ENCODE measurements around the gene LZTR1. TPM values are rescaled to one million over a fixed set of nuclear protein-coding genes. Genes with fewer than 3 reads are reported as not detected.

Gene LZTR1
- total and polyA plus RNA-seq, 4 donors = 7.9 to 32.5 (median 13.2) TPM

DNA sequence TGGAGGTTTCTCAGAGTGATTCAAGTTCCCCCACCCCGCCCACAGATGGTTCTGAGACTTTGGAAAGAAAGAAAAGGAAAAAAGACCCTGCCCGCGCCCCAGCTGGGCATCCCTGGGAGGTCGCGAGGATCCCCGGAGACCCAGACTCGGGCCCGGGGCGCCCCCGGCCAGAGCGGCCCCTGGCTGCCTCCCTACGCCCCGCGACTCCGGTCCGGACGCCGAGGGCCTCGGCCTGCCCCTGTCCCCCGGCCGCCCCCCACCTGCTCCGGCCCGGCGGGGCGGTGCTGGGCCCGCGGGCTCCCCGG lies 17.3 kb upstream of the LZTR1 start:
- WGBS = 7% methylated on average over 28 of the region's 28 CpGs
- H3K4me3 ChIP-seq (ENCODE audit: low read depth in 1 of 3, low read length in 3 of 3) = peak overlapping the region in 1 of 3 donors; percentile 46
- no peaks in the 10 kb centered on the region for H3K27me3 ChIP-seq (ENCODE audit: control insufficient read depth in 4 of 4, insufficient read depth in 4 of 4, low read length in 3 of 4)
- no peaks in the 10 kb centered on the region for H3K36me3 ChIP-seq (ENCODE audit: control insufficient read depth in 4 of 4, insufficient read depth in 3 of 4, low read depth in 1 of 4, low read length in 3 of 4)
- H3K27ac ChIP-seq (ENCODE audit: low read depth in 1 of 2, low read length in 2 of 2) = no peak overlapping the region
- H3K9ac ChIP-seq (ENCODE audit: low read depth in 1 of 2, low read length in 2 of 2) = no peak overlapping the region
- H3K9me3 ChIP-seq (ENCODE audit: control insufficient read depth in 4 of 4, low read length in 3 of 4) = no peaks in the 10 kb centered on the region
- no peak for DNase-seq (ENCODE audit: low spot score)
- H3K4me1 ChIP-seq (ENCODE audit: control insufficient read depth in 4 of 4, insufficient read depth in 4 of 4, low read length in 3 of 4) = peaks cover 3 to 13% (median 6%) of the 10 kb centered on the region in 4 donors
- TF ChIP-seq, protein P1, sequence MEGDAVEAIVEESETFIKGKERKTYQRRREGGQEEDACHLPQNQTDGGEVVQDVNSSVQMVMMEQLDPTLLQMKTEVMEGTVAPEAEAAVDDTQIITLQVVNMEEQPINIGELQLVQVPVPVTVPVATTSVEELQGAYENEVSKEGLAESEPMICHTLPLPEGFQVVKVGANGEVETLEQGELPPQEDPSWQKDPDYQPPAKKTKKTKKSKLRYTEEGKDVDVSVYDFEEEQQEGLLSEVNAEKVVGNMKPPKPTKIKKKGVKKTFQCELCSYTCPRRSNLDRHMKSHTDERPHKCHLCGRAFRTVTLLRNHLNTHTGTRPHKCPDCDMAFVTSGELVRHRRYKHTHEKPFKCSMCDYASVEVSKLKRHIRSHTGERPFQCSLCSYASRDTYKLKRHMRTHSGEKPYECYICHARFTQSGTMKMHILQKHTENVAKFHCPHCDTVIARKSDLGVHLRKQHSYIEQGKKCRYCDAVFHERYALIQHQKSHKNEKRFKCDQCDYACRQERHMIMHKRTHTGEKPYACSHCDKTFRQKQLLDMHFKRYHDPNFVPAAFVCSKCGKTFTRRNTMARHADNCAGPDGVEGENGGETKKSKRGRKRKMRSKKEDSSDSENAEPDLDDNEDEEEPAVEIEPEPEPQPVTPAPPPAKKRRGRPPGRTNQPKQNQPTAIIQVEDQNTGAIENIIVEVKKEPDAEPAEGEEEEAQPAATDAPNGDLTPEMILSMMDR (IDR thresholded peaks at IDR 0.05; ENCODE audit: low read depth, low read length, missing input control) = no peak
- no peak for TF ChIP-seq SP1 (IDR thresholded peaks at IDR 0.05)
- TF ChIP-seq YY1 (IDR thresholded peaks at IDR 0.05) = no peak
- no peak for TF ChIP-seq HNF4G (IDR thresholded peaks at IDR 0.05)
- no peak for TF ChIP-seq RAD21 (IDR thresholded peaks at IDR 0.05)
- TF ChIP-seq, protein P2, sequence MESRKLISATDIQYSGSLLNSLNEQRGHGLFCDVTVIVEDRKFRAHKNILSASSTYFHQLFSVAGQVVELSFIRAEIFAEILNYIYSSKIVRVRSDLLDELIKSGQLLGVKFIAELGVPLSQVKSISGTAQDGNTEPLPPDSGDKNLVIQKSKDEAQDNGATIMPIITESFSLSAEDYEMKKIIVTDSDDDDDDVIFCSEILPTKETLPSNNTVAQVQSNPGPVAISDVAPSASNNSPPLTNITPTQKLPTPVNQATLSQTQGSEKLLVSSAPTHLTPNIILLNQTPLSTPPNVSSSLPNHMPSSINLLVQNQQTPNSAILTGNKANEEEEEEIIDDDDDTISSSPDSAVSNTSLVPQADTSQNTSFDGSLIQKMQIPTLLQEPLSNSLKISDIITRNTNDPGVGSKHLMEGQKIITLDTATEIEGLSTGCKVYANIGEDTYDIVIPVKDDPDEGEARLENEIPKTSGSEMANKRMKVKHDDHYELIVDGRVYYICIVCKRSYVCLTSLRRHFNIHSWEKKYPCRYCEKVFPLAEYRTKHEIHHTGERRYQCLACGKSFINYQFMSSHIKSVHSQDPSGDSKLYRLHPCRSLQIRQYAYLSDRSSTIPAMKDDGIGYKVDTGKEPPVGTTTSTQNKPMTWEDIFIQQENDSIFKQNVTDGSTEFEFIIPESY (IDR thresholded peaks at IDR 0.05) = no peak
- TF ChIP-seq FOXA2 (IDR thresholded peaks at IDR 0.05) = no peak
- no peak for TF ChIP-seq FOXA1 (IDR thresholded peaks at IDR 0.05)
- TF ChIP-seq GABPA (IDR thresholded peaks at IDR 0.05 in 1 of 2, conservative IDR thresholded peaks at IDR 0.05 in 1 of 2) = no peak
- TF ChIP-seq NR2F2 (IDR thresholded peaks at IDR 0.05) = no peak
- no peak for TF ChIP-seq HNF4A (conservative IDR thresholded peaks at IDR 0.05)

DNA sequence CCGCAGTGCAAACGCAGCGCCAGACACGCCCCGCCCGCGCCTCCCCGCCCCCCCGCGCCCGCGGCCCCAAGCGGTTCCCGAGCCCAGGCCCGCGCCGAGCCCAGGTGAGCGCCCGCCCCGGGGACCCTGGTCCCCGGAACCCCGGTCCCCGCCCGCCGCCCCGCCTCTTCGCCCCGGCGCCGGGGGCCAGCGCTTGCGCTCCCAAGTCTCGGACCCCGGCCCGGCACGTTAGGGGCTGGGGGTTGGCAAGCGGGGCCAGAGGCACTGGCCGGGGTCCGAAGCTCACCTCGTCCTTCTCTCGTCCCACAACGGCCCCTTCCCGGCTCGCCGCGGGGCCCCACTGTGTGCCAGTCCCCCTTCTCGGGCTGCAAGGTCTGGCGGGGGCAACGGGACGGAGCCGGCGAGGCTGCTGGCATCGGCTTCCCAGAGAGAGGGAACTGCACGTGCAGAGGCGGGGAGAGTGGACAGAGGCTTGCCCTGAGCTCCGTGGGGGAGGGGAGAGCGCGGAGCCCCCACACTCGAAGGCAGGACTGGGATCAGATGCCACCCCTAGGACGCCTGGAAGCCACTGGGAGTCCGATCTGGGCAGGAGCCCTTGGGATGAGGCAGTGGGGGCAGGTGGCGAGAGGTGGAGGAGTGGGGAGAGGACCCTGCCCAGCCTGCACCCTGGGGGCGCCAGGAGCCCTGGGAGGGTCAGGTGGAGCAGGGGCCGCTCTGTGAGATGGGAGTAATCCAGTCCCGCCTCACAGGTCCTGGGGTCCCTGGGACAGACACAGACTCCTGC lies 16.8 kb upstream of the LZTR1 start:
- H3K9me3 ChIP-seq (ENCODE audit: control insufficient read depth in 4 of 4, low read length in 3 of 4) = no peaks in the 10 kb centered on the region
- no peaks in the 10 kb centered on the region for H3K36me3 ChIP-seq (ENCODE audit: control insufficient read depth in 4 of 4, insufficient read depth in 3 of 4, low read depth in 1 of 4, low read length in 3 of 4)
- no peak overlapping the region for H3K27ac ChIP-seq (ENCODE audit: low read depth in 1 of 2, low read length in 2 of 2)
- H3K27me3 ChIP-seq (ENCODE audit: control insufficient read depth in 4 of 4, insufficient read depth in 4 of 4, low read length in 3 of 4) = no peaks in the 10 kb centered on the region
- H3K4me3 ChIP-seq (ENCODE audit: low read depth in 1 of 3, low read length in 3 of 3) = peak overlapping the region in 1 of 3 donors; percentile 46
- no peak overlapping the region for H3K9ac ChIP-seq (ENCODE audit: low read depth in 1 of 2, low read length in 2 of 2)
- no peak for DNase-seq (ENCODE audit: low spot score)
- 10% methylated on average over 65 of the region's 65 CpGs for WGBS
- peaks cover 3 to 13% (median 6%) of the 10 kb centered on the region in 4 donors for H3K4me1 ChIP-seq (ENCODE audit: control insufficient read depth in 4 of 4, insufficient read depth in 4 of 4, low read length in 3 of 4)
- no peak for TF ChIP-seq JUND (IDR thresholded peaks at IDR 0.05)
- TF ChIP-seq, protein P3, sequence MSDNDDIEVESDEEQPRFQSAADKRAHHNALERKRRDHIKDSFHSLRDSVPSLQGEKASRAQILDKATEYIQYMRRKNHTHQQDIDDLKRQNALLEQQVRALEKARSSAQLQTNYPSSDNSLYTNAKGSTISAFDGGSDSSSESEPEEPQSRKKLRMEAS (IDR thresholded peaks at IDR 0.05) = no peak
- TF ChIP-seq, protein P4, sequence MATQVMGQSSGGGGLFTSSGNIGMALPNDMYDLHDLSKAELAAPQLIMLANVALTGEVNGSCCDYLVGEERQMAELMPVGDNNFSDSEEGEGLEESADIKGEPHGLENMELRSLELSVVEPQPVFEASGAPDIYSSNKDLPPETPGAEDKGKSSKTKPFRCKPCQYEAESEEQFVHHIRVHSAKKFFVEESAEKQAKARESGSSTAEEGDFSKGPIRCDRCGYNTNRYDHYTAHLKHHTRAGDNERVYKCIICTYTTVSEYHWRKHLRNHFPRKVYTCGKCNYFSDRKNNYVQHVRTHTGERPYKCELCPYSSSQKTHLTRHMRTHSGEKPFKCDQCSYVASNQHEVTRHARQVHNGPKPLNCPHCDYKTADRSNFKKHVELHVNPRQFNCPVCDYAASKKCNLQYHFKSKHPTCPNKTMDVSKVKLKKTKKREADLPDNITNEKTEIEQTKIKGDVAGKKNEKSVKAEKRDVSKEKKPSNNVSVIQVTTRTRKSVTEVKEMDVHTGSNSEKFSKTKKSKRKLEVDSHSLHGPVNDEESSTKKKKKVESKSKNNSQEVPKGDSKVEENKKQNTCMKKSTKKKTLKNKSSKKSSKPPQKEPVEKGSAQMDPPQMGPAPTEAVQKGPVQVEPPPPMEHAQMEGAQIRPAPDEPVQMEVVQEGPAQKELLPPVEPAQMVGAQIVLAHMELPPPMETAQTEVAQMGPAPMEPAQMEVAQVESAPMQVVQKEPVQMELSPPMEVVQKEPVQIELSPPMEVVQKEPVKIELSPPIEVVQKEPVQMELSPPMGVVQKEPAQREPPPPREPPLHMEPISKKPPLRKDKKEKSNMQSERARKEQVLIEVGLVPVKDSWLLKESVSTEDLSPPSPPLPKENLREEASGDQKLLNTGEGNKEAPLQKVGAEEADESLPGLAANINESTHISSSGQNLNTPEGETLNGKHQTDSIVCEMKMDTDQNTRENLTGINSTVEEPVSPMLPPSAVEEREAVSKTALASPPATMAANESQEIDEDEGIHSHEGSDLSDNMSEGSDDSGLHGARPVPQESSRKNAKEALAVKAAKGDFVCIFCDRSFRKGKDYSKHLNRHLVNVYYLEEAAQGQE (IDR thresholded peaks at IDR 0.05) = no peak
- TF ChIP-seq, protein P2 (IDR thresholded peaks at IDR 0.05) = no peak
- TF ChIP-seq, protein P5, sequence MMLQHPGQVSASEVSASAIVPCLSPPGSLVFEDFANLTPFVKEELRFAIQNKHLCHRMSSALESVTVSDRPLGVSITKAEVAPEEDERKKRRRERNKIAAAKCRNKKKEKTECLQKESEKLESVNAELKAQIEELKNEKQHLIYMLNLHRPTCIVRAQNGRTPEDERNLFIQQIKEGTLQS (IDR thresholded peaks at IDR 0.05) = no peak
- TF ChIP-seq FOXA1 (IDR thresholded peaks at IDR 0.05) = no peak

All from liver (tissue), 9 donors.